Activated naive CD4-positive, alpha-beta T cell treated with anti-CD3 and anti-CD28 coated beads, Interleukin-2, amount 50 U/mL, for 24 hours (primary cell): ENCODE data around the gene RHD.
"Not testable (repeated sequence)": the region's sequence is repeated elsewhere in the genome, so short reads cannot be mapped to it uniquely, and the experiment has no call there.

Experiments used
- H3K27ac Mint-ChIP-seq: one replicate; pipeline ENCODE4 v1.8.0; 2021; ENCODE audit warnings: mild to moderate bottlenecking, mixed read lengths
- H3K27me3 Mint-ChIP-seq: one replicate; pipeline ENCODE4 v1.8.0; 2021; ENCODE audit warnings: mixed read lengths
- H3K36me3 Mint-ChIP-seq: one replicate; pipeline ENCODE4 v1.8.0; 2021; ENCODE audit warnings: mixed read lengths
- H3K4me1 Mint-ChIP-seq: one replicate; pipeline ENCODE4 v1.8.0; 2021; ENCODE audit warnings: mixed read lengths
- H3K4me3 Mint-ChIP-seq: one replicate; pipeline ENCODE4 v1.8.0; 2021; ENCODE audit warnings: mild to moderate bottlenecking, mixed read lengths
- H3K9me3 Mint-ChIP-seq: one replicate; pipeline ENCODE4 v1.8.0; 2021; ENCODE audit warnings: mixed read lengths

The RHD gene

GRCh38 chr1:25356441-25356840 is 84.1 kb downstream of the RHD start:
- Mint-ChIP-seq H3K36me3 (peaks cover 10% of the 10 kb centered on the region), H3K27me3 (no peaks in the 10 kb centered on the region), H3K27ac (peak overlapping the region; percentile 60), H3K4me1 (peaks cover 25% of the 10 kb centered on the region), H3K4me3 (peak overlapping the region; percentile 5), H3K9me3 (no peaks in the 10 kb centered on the region)

GRCh38 chr1:25356848-25357247 is 84.5 kb downstream of the RHD start:
- Mint-ChIP-seq H3K4me1 (peaks cover 26% of the 10 kb centered on the region), H3K36me3 (peaks cover 11% of the 10 kb centered on the region), H3K9me3 (no peaks in the 10 kb centered on the region), H3K27ac (peak overlapping the region; percentile 74), H3K27me3 (no peaks in the 10 kb centered on the region), H3K4me3 (peak overlapping the region; percentile 16)

DNA sequence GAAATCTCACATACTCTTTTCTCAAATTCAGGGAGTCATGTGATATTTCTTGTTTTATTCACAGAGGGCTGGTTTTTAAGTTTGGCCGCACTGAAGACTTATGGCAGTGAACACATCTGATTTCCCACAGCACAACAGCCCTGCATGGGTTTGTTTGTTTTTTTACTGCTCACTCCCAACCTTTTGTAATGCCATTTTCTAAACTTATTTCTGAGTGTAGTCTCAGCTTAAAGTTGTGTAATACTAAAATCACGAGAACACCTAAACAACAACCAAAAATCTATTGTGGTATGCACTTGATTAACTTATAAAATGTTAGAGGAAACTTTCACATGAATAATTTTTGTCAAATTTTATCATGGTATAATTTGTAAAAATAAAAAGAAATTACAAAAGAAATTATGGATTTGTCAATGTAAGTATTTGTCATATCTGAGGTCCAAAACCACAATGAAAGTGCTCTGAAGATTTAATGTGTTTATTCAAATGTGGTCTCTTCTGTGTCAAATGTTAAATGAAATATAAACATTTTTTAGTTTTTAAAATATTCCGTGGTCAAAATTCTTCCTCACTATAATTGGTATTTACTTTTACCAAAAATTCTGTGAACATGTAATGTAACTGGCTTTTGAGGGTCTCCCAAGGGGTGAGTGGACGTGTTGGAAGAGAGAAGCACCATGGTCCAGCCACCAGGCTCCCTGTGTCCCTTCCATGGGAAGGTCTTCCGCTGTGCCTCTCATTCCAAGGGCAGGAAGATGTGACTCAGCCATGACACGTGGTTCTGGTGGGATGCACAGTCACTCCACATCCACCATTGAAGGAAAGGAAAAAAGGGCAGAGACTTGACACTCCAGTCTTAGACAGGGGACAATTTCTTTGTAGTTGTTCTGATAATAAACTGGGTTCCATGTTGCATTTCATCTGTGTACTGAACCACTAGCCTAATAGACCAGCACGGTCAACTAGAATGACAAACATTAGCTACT is 88.6 kb downstream of the RHD start:
- no peaks in the 10 kb centered on the region for H3K9me3 Mint-ChIP-seq
- H3K4me3 Mint-ChIP-seq = no peak overlapping the region
- H3K36me3 Mint-ChIP-seq = peaks cover 7% of the 10 kb centered on the region
- peak overlapping the region; percentile 57 for H3K27ac Mint-ChIP-seq
- H3K4me1 Mint-ChIP-seq = peaks cover 19% of the 10 kb centered on the region
- no peaks in the 10 kb centered on the region for H3K27me3 Mint-ChIP-seq

DNA sequence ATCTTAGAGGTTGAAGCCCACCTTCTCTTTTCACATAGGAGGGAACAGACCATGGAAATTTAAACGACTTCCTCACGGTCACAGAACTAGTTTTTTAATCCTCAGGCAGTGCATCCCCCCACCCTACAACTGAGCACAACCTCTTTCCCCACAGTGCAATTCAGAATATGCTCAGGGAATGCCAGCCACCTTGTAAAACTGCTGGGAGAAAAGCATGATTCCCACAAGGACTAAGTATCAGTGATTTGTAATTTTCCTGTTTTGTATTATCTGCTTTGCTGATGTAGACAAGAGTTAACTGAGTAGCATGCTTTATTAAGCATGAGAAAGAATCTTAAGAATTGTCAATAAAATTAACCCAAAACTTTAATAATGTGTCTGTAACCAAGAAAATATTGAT is 89.6 kb downstream of the RHD start:
- Mint-ChIP-seq H3K27me3 (no peaks in the 10 kb centered on the region), H3K4me1 (peaks cover 9% of the 10 kb centered on the region), H3K36me3 (peaks cover 6% of the 10 kb centered on the region), H3K9me3 (no peaks in the 10 kb centered on the region), H3K4me3 (no peak overlapping the region), H3K27ac (peak overlapping the region; percentile 15)

GRCh38 chr1:25362634-25363559 is 90.6 kb downstream of the RHD start:
- not testable (repeated sequence) for H3K27me3 Mint-ChIP-seq

DNA sequence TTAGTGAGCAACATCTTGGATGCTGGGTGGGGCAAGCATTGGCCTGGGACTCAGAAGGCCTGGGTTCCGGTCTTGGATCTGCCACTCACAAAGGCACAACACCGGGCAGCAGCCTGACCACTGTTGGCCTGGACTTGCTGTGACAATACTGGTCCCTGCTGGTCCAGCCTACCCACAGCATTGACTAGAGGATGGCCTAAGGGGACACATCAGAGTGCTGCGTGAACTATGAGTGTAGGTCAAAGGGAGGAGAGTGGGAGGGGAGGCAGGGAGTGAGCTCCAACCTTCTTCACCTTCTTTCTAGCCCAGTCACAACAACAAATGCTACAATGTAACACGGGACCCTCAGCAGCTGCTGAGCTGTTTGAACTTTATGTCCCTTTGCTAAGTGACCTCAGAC is 96.9 kb downstream of the RHD start:
- no peaks in the 10 kb centered on the region for H3K36me3 Mint-ChIP-seq
- H3K27me3 Mint-ChIP-seq = no peaks in the 10 kb centered on the region
- no peak overlapping the region for H3K4me3 Mint-ChIP-seq

More at GRCh38 chr1:25362634-25363559, 90.6 kb downstream of the RHD start:
- H3K27ac Mint-ChIP-seq, H3K9me3 Mint-ChIP-seq, H3K4me3 Mint-ChIP-seq, H3K4me1 Mint-ChIP-seq, H3K36me3 Mint-ChIP-seq: not testable (repeated sequence)

GRCh38 chr1:25369691-25370271 is 97.5 kb downstream of the RHD start:
- not testable (repeated sequence) for H3K27ac Mint-ChIP-seq, H3K36me3 Mint-ChIP-seq, H3K9me3 Mint-ChIP-seq, H3K4me3 Mint-ChIP-seq, H3K4me1 Mint-ChIP-seq, H3K27me3 Mint-ChIP-seq

More for the DNA sequence above, 96.9 kb downstream of the RHD start:
- H3K9me3 Mint-ChIP-seq = no peaks in the 10 kb centered on the region
- no peaks in the 10 kb centered on the region for H3K4me1 Mint-ChIP-seq
- H3K27ac Mint-ChIP-seq = no peak overlapping the region

DNA sequence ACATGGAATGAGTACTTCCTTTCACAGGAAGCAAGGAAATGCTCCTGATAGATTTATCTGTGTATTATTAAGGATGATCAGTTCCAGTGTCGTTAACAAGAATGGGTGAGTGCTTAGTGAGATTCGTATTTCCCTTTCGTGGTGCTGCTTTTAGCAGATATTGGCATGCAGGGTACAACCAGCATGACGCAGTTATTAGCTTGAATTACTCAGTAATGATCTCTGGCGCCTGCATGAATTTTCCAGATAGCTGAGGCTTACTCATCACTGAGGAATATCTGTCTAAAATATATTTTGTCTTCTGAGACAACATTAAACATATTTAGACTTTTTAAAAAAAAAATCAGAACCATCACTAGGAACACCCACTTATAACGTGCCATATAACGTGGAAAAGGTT is 99.4 kb downstream of the RHD start:
- H3K27me3 Mint-ChIP-seq, H3K36me3 Mint-ChIP-seq, H3K27ac Mint-ChIP-seq, H3K4me3 Mint-ChIP-seq, H3K4me1 Mint-ChIP-seq, H3K9me3 Mint-ChIP-seq: not testable (repeated sequence)

DNA sequence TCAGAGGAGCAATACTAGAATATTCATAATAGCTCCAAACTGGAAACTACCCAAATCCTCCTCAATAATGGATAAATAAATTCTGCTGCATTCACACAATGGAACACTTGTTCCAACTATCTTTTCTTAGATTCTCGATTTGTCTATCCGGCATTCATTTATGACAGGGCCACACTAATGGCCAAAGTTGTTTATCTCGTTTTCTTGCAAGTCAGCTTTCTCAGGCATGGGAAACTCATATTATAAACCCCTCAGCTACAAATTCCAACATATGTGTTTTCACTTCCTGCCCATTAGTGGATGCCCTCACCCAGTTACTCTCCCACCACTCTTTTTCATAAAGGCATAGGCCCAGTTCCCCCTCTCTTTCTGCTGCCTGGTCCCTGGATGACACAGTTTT is 106.1 kb downstream of the RHD start:
- H3K27ac Mint-ChIP-seq, H3K4me1 Mint-ChIP-seq, H3K9me3 Mint-ChIP-seq, H3K36me3 Mint-ChIP-seq, H3K4me3 Mint-ChIP-seq, H3K27me3 Mint-ChIP-seq: not testable (repeated sequence)
